T-helper 1 cell (primary cell): ENCODE data around the gene SMIM28.

Experiments
- DNase-seq, 5 donors: peaks; one replicate each; pipeline ENCODE4 v3.0.0-alpha.2; 2012 to 2020

SMIM28 gene

DNA sequence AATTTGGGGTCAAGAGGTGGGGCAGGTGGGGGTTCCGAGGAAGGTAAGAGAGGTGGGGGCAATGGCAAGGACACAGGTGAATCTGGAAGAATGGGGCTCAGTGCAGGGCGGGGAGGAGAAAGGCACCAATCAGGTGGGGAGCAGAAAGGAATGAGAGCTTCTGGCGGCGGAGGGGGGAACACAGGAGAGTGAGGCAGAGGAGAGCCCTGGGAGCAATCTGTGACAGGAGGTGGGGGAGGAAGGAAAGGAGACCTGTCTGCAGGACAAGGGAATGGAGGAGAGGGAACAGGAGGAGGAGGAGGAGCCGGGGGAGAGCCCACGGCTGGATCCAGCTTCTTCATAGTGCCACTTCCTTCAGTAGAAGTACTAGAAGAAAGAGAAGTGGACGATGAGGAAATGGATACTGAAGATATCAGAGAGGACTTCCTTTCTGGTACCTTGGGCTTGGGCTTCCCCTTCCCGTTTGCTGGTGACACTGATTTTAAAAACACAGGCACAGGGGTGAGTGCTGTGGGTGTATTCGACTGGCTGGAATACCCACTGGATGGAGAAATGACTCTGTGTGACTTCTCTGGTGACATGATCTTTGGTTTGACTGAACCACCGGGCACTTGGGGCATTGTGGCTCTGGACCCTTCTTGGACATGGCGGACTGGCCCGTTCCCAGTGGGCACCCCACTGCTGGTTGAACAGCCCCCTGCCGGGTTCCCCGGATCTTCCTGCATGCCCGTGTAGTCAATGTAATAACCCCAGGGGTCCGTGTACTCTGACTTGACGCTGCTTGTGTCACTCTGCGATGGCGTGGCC, 53.8 kb downstream of the SMIM28 start:
- no peak for DNase-seq

GRCh38 chr6:138432063-138432356, 54.3 kb downstream of the SMIM28 start:
- DNase-seq, result no peak
